ENCODE measurements around the gene KLF16.

DNA sequence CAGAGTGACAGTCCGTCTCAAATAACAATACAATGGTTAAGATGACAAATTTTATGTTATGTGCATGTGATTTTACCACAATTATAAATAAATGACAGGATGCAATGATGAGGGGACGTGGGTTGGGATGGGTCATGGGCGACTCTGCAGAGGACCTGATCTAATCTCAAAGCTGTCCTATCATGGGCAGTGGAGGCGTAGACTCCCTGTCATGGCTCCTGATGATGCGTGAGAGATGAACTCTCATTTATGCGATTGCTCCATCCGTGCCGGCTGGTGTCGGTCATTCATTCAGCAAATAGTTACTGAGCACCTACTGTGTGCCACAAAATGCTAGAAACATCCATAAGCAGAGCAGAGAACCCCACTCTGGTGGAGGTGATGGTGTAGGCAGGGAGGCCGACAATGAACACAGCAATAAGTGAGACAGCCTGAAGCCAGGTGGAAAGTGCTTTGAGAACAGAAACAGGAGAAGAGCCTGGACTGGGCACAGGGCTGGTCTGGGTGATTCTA lies 13.4 kb downstream of the KLF16 start:
- TF ChIP-seq EZH2 (IDR thresholded peaks at IDR 0.05) (no peak), POLR2AphosphoS5 (IDR thresholded peaks at IDR 0.05; ENCODE audit: borderline replicate concordance, low read depth, low read length) (no peak)

Data from SK-N-MC (cell line).